H1 (cell line): Measurements from ENCODE around the gene KIFC1. TPM values are rescaled to one million over a fixed set of nuclear protein-coding genes. Genes with fewer than 3 reads are reported as not detected.

Experiments
- CHD1 ChIP-seq: IDR thresholded peaks from 2 replicates; pipeline ENCODE4 v1.6.1; 2012; ENCODE audit warnings: low read depth, low read length, improper control_type of control experiment
- EP300 ChIP-seq, 2 experiments: IDR thresholded peaks; 1 replicate in 1 of 2; 2 replicates in 1 of 2; pipeline ENCODE4 v1.6.1; 2011 to 2012; ENCODE audit warnings: low read depth in 2 of 2, low read length in 2 of 2, mild to moderate bottlenecking in 2 of 2, borderline replicate concordance in 1 of 2, inconsistent platforms in 1 of 2, moderate library complexity in 1 of 2
- GTF2F1 ChIP-seq: IDR thresholded peaks from 2 replicates; pipeline ENCODE4 v1.6.1; 2012; ENCODE audit warnings: low read depth, low read length, improper control_type of control experiment, borderline replicate concordance
- MAX ChIP-seq: IDR thresholded peaks from 2 replicates; pipeline ENCODE4 v1.6.1; 2012; ENCODE audit warnings: inconsistent platforms
- RXRA ChIP-seq: IDR thresholded peaks from 2 replicates; pipeline ENCODE4 v1.6.1; 2011; ENCODE audit warnings: low read depth, mild to moderate bottlenecking, low read length, moderate library complexity; ENCODE audit not compliant: insufficient read depth
- SP1 ChIP-seq: IDR thresholded peaks from 2 replicates; pipeline ENCODE4 v1.6.1; 2011; ENCODE audit warnings: low read depth, low read length
- polyA plus RNA-seq, 7 experiments: library from polyadenylated mRNA; depleted of rRNA in 3 of 7; stranded (reverse) in 5 of 7; unstranded in 2 of 7; fragments of >200 nt in 5 of 7; fragments of 200-250 nt in 2 of 7; gene quantifications; 1 replicate in 5 of 7; 2 replicates in 1 of 7; 4 replicates in 1 of 7; pipeline versions ENCODE4 v1.2.1 to v1.2.3, GENCODE V29; 2011 to 2013; ENCODE audit warnings: missing spikeins in 2 of 7, mixed read lengths in 2 of 7
- total RNA-seq: library from RNA; stranded (reverse); fragmentation: NEBNext Ultra II Directional; extraction: Animal tissue kit (Norgen Biotek cat#: 25700); gene quantifications from 2 replicates; pipeline ENCODE4 v1.2.1, GENCODE V29; 2021
- TF ChIP-seq, protein P1 (sequence below): fragments of 300-600 bp; sonication (generic); IDR thresholded peaks from 2 replicates; pipeline ENCODE4 v1.7.1; 2012; ENCODE audit warnings: low read length, moderate library complexity, mild to moderate bottlenecking, inconsistent platforms; ENCODE audit not compliant: insufficient replicate concordance
- TF ChIP-seq, protein P2 (sequence below): IDR thresholded peaks from 2 replicates; pipeline ENCODE4 v1.6.1; 2011; ENCODE audit warnings: low read length, improper control_type of control experiment

The KIFC1 gene
- total and polyA plus RNA-seq, 2 of the 8 experiments (the other 6 are each of a cell fraction or from before 2014, with no cell fraction given): 46.6 to 64.3 TPM

DNA sequence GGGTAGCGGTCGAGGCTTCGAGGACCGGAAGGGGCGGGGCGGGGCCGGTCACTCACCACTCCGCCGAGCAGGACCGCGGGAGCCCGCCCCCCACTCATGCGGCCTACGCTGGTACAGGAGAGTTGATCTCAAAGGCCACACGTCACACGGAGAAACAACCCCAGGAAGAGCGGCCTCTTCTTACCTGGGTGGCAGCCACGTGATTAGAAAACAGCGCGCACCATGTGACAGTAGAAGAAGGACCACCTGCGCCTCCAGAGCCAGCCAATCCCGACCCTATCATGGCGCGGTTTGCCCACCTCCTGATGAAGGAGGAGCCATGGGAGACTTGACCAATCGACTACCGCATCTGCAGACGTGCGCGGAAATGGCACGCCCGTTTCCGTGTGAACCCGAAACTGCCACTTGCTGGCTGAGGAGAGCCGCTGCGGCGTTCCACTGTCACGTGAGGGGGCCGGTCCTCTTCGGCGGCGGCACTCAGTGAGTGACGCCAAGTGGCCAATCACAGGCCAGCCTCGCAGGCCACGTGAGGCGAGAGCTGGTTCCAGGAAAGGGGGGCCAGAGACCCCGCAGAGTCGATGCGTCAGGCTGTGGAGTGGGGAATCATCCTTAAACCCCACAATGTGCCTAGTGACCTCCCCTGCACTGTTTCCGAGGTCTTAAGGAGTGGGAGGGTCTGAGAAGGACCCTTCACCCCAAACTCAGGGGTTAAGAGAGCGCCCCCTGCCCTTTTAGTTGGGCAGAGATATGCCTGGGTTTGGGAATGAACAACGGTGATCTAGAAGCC is 26.5 kb downstream of the KIFC1 start, which contains the start of gene CUTA (continued):
- TF ChIP-seq, protein P1, sequence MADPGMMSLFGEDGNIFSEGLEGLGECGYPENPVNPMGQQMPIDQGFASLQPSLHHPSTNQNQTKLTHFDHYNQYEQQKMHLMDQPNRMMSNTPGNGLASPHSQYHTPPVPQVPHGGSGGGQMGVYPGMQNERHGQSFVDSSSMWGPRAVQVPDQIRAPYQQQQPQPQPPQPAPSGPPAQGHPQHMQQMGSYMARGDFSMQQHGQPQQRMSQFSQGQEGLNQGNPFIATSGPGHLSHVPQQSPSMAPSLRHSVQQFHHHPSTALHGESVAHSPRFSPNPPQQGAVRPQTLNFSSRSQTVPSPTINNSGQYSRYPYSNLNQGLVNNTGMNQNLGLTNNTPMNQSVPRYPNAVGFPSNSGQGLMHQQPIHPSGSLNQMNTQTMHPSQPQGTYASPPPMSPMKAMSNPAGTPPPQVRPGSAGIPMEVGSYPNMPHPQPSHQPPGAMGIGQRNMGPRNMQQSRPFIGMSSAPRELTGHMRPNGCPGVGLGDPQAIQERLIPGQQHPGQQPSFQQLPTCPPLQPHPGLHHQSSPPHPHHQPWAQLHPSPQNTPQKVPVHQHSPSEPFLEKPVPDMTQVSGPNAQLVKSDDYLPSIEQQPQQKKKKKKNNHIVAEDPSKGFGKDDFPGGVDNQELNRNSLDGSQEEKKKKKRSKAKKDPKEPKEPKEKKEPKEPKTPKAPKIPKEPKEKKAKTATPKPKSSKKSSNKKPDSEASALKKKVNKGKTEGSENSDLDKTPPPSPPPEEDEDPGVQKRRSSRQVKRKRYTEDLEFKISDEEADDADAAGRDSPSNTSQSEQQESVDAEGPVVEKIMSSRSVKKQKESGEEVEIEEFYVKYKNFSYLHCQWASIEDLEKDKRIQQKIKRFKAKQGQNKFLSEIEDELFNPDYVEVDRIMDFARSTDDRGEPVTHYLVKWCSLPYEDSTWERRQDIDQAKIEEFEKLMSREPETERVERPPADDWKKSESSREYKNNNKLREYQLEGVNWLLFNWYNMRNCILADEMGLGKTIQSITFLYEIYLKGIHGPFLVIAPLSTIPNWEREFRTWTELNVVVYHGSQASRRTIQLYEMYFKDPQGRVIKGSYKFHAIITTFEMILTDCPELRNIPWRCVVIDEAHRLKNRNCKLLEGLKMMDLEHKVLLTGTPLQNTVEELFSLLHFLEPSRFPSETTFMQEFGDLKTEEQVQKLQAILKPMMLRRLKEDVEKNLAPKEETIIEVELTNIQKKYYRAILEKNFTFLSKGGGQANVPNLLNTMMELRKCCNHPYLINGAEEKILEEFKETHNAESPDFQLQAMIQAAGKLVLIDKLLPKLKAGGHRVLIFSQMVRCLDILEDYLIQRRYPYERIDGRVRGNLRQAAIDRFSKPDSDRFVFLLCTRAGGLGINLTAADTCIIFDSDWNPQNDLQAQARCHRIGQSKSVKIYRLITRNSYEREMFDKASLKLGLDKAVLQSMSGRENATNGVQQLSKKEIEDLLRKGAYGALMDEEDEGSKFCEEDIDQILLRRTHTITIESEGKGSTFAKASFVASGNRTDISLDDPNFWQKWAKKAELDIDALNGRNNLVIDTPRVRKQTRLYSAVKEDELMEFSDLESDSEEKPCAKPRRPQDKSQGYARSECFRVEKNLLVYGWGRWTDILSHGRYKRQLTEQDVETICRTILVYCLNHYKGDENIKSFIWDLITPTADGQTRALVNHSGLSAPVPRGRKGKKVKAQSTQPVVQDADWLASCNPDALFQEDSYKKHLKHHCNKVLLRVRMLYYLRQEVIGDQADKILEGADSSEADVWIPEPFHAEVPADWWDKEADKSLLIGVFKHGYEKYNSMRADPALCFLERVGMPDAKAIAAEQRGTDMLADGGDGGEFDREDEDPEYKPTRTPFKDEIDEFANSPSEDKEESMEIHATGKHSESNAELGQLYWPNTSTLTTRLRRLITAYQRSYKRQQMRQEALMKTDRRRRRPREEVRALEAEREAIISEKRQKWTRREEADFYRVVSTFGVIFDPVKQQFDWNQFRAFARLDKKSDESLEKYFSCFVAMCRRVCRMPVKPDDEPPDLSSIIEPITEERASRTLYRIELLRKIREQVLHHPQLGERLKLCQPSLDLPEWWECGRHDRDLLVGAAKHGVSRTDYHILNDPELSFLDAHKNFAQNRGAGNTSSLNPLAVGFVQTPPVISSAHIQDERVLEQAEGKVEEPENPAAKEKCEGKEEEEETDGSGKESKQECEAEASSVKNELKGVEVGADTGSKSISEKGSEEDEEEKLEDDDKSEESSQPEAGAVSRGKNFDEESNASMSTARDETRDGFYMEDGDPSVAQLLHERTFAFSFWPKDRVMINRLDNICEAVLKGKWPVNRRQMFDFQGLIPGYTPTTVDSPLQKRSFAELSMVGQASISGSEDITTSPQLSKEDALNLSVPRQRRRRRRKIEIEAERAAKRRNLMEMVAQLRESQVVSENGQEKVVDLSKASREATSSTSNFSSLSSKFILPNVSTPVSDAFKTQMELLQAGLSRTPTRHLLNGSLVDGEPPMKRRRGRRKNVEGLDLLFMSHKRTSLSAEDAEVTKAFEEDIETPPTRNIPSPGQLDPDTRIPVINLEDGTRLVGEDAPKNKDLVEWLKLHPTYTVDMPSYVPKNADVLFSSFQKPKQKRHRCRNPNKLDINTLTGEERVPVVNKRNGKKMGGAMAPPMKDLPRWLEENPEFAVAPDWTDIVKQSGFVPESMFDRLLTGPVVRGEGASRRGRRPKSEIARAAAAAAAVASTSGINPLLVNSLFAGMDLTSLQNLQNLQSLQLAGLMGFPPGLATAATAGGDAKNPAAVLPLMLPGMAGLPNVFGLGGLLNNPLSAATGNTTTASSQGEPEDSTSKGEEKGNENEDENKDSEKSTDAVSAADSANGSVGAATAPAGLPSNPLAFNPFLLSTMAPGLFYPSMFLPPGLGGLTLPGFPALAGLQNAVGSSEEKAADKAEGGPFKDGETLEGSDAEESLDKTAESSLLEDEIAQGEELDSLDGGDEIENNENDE: no peak
- TF ChIP-seq RXRA: no peak
- TF ChIP-seq MAX: peak; percentile 90
- TF ChIP-seq CHD1: no peak
- TF ChIP-seq EP300 (IDR thresholded peaks at IDR 0.05; ENCODE audit: borderline replicate concordance in 1 of 2, low read depth in 2 of 2, low read length in 2 of 2): peak in 1 of 2 experiments; percentile 62; a peak in 1 of 3 replicates
- TF ChIP-seq GTF2F1: no peak
- TF ChIP-seq, protein P2, sequence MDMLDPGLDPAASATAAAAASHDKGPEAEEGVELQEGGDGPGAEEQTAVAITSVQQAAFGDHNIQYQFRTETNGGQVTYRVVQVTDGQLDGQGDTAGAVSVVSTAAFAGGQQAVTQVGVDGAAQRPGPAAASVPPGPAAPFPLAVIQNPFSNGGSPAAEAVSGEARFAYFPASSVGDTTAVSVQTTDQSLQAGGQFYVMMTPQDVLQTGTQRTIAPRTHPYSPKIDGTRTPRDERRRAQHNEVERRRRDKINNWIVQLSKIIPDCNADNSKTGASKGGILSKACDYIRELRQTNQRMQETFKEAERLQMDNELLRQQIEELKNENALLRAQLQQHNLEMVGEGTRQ: peak; percentile 97
- TF ChIP-seq SP1: 0 out of 2 replicates have a peak, but pooled peaks have one; percentile 32
